Measurements from ENCODE around the gene ILDR1. TPM values are rescaled to one million over a fixed set of nuclear protein-coding genes. Genes with fewer than 3 reads are reported as not detected.

Gene ILDR1
- total and polyA plus RNA-seq, 10 of the 15 experiments (the other 5 are each of a cell fraction or from before 2014, with no cell fraction given) = 1.3 to 12.0 (median 7.0) TPM

GRCh38 chr3:122014741-122015140 lies 7.3 kb downstream of the ILDR1 start (continued):
- TF ChIP-seq ZNF687 (IDR thresholded peaks at IDR 0.05) = no peak
- peak; percentile 72; the same call in 1 of the 2 replicates for TF ChIP-seq CBX5 (IDR thresholded peaks at IDR 0.05; ENCODE audit: low read depth)
- TF ChIP-seq MYC (IDR thresholded peaks at IDR 0.05; ENCODE audit: insufficient read depth, insufficient read length, insufficient replicate concordance, low read length, severe bottlenecking) = no peak
- 0 out of 2 replicates have a peak, but pooled peaks have one; percentile 50 for TF ChIP-seq PML (IDR thresholded peaks at IDR 0.05; ENCODE audit: low read length)
- no peak for TF ChIP-seq ESRRA (IDR thresholded peaks at IDR 0.05; ENCODE audit: low read length)
- no peak for TF ChIP-seq ELK1 (IDR thresholded peaks at IDR 0.05; ENCODE audit: low read depth, low read length)
- peak; percentile 89 for TF ChIP-seq RUNX3 (IDR thresholded peaks at IDR 0.05; ENCODE audit: low read length)
- TF ChIP-seq SKIL (IDR thresholded peaks at IDR 0.05; ENCODE audit: low read depth, poor library complexity, severe bottlenecking) = peak; percentile 75
- TF ChIP-seq CBX3 (IDR thresholded peaks at IDR 0.05; ENCODE audit: borderline replicate concordance, low read depth) = no peak
- no peak; a peak in 1 of 4 replicates for TF ChIP-seq CEBPB (IDR thresholded peaks at IDR 0.05; ENCODE audit: borderline replicate concordance in 1 of 2, low read depth in 2 of 2, low read length in 2 of 2)
- TF ChIP-seq GATAD2B (conservative IDR thresholded peaks at IDR 0.05; ENCODE audit: low read depth) = 0 out of 2 replicates have a peak, but pooled peaks have one; percentile 53
- TF ChIP-seq ZZZ3 (IDR thresholded peaks at IDR 0.05; ENCODE audit: control insufficient read depth, insufficient read length, low read depth) = no peak
- TF ChIP-seq EP300 (IDR thresholded peaks at IDR 0.05; ENCODE audit: borderline replicate concordance in 1 of 2, control insufficient read depth in 1 of 2, low read depth in 2 of 2, low read length in 2 of 2) = peak; percentile 81 to 86; a peak in 3 of 4 replicates
- no peak for TF ChIP-seq CUX1 (IDR thresholded peaks at IDR 0.05; ENCODE audit: insufficient replicate concordance, low read depth, low read length)
